ENCODE results near the gene TMEM97. TPM values are rescaled to one million over a fixed set of nuclear protein-coding genes. Genes with fewer than 3 reads are reported as not detected.

The TMEM97 gene
- total and polyA plus RNA-seq, 5 donors: 3.9 to 6.7 (median 5.8) TPM

GRCh38 chr17:28317099-28317965 is 1.7 kb upstream of the TMEM97 start:
- Histone ChIP-seq H3K4me1 (ENCODE audit: control insufficient read depth, insufficient read depth, low read length) (peaks cover 2% of the 10 kb centered on the region), H3K27ac (ENCODE audit: low read length) (no peak overlapping the region), H3K9me3 (ENCODE audit: control insufficient read depth, low read length) (no peaks in the 10 kb centered on the region), H3K27me3 (ENCODE audit: control insufficient read depth, insufficient read depth) (no peaks in the 10 kb centered on the region), H3K4me3 (ENCODE audit: low read length) (no peak overlapping the region)
- ATAC-seq (no peak), DNase-seq (no peak)
- intact Hi-C loops (cut with DNase I): no loop called here
- WGBS: 77% methylated on average over 21 of the region's 21 CpGs

DNA sequence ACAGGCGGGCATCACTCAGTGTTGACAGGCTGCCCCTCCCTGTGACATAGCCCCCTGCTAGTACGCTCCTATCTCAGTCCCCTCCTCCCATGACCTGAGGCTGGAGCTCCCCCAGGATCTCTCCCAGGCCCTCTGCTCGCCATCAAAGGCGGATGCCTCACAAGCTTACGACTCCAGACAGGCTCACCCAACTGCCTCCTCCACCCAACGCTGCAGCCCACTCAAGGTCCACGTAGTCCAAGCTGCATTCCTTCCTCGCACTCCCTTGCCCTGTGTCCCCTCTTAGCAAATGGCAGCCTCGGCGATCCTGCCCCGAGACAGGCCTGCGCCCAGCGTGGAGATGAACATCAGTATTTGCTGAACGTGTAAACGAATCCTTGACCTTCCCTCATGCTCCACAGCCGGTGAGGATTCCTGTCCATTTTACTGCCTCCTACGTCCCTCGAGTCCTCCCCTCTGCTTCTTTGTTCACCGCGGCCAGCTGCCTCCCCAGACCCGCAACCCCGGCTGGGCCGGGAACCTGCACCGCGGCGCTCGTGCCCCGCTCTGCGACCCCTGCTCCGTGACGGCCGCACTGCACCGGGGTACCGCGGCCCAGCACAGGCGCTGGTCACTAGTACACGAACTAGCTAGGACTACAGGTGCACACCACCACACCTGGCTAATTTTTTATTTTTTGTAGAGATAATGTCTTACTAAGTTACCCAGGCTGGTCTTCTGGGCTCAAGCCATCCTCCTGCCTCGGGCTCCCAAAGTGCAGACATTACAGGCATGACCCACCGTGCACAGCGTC is 838 bp upstream of the TMEM97 start:
- Histone ChIP-seq H3K4me3 (ENCODE audit: low read length) (peak overlapping the region; percentile 23), H3K9me3 (ENCODE audit: control insufficient read depth, low read length) (no peaks in the 10 kb centered on the region), H3K4me1 (ENCODE audit: control insufficient read depth, insufficient read depth, low read length) (peaks cover 2% of the 10 kb centered on the region), H3K27ac (ENCODE audit: low read length) (no peak overlapping the region), H3K27me3 (ENCODE audit: control insufficient read depth, insufficient read depth) (no peaks in the 10 kb centered on the region)
- DNase-seq (no peak), ATAC-seq (peak; percentile 4 to 16)
- 10% methylated on average over 40 of the region's 40 CpGs for WGBS
- intact Hi-C loops (cut with DNase I): no loop called here

DNA sequence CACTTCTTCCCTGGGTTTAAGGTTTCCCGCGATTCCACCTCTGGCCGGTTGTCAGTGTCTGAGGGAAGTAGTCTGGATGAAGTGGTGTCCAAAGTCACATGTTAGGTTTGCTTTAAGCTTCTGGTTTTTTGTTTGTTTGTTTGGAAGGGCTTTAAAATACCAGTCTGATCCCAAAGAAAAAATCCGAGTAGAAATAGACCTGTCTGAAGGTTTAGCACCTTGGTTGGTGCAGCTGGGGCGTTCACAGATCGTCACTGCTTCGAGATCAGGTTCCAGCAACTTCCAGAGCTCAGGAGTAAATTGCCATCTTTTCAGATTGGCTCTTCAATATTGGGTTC is 567 bp downstream of the TMEM97 start:
- Histone ChIP-seq H3K27me3 (ENCODE audit: control insufficient read depth, insufficient read depth) (no peaks in the 10 kb centered on the region), H3K9me3 (ENCODE audit: control insufficient read depth, low read length) (no peaks in the 10 kb centered on the region), H3K27ac (ENCODE audit: low read length) (no peak overlapping the region), H3K4me1 (ENCODE audit: control insufficient read depth, insufficient read depth, low read length) (peaks cover 2% of the 10 kb centered on the region), H3K4me3 (ENCODE audit: low read length) (peak overlapping the region; percentile 38)
- intact Hi-C loops (cut with DNase I): no loop called here
- DNase-seq: no peak
- no peak for ATAC-seq
- 2% methylated on average over 7 of the region's 7 CpGs for WGBS

- Histone ChIP-seq H3K27ac (ENCODE audit: low read length) (no peak overlapping the region), H3K4me3 (ENCODE audit: low read length) (no peak overlapping the region)
Observed at GRCh38 chr17:28320215-28321061, 1.4 kb downstream of the TMEM97 start.

DNA sequence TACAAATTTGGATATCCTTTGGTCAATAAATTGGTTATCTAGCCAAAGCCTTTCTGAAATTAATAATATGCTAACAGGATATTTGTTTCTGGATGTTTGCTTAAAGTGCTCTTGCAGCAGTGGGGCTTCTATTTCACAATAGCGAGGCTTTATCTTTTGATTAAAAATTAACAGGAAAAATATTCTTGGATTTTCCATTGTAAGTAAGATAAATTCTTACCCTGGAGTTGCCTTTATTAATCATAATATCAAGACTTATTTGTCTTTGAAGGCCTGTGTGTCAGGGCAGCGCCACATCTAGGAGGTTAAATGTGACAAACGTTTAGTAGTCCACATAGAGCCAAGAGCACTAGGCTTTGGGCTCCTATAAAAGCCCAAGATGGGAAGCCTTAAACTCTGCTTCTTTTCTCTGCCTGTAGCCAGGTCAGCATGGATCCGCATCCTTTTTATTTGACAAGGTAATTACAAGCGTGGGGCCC is 5.3 kb downstream of the TMEM97 start:
- Histone ChIP-seq H3K4me3 (ENCODE audit: low read length) (no peak overlapping the region), H3K27me3 (ENCODE audit: control insufficient read depth, insufficient read depth) (no peaks in the 10 kb centered on the region), H3K9me3 (ENCODE audit: control insufficient read depth, low read length) (no peaks in the 10 kb centered on the region), H3K27ac (ENCODE audit: low read length) (no peak overlapping the region), H3K4me1 (ENCODE audit: control insufficient read depth, insufficient read depth, low read length) (no peaks in the 10 kb centered on the region)
- intact Hi-C loops (cut with DNase I): no loop called here
- whole genome bisulfite sequencing: 82% methylated on average over 5 of the region's 5 CpGs
- DNase-seq: no peak
- no peak for ATAC-seq

More at GRCh38 chr17:28320215-28321061, 1.4 kb downstream of the TMEM97 start:
- no peak for DNase-seq
- intact Hi-C loops (cut with DNase I): no loop called here
- H3K27me3 ChIP-seq (ENCODE audit: control insufficient read depth, insufficient read depth): no peaks in the 10 kb centered on the region
- no peaks in the 10 kb centered on the region for H3K9me3 ChIP-seq (ENCODE audit: control insufficient read depth, low read length)
- H3K4me1 ChIP-seq (ENCODE audit: control insufficient read depth, insufficient read depth, low read length): peaks cover 2% of the 10 kb centered on the region
- no peak for ATAC-seq
- WGBS: 71% methylated on average over 8 of the region's 8 CpGs

GRCh38 chr17:28324781-28325180 is 5.8 kb downstream of the TMEM97 start:
- H3K4me1 ChIP-seq (ENCODE audit: control insufficient read depth, insufficient read depth, low read length): no peaks in the 10 kb centered on the region
- no peaks in the 10 kb centered on the region for H3K9me3 ChIP-seq (ENCODE audit: control insufficient read depth, low read length)
- no peak overlapping the region for H3K4me3 ChIP-seq (ENCODE audit: low read length)
- ATAC-seq (no peak), DNase-seq (no peak)
- 89% methylated on average over 3 of the region's 3 CpGs for WGBS
- no peaks in the 10 kb centered on the region for H3K27me3 ChIP-seq (ENCODE audit: control insufficient read depth, insufficient read depth)
- no peak overlapping the region for H3K27ac ChIP-seq (ENCODE audit: low read length)
- intact Hi-C loops (cut with DNase I): no loop called here

DNA sequence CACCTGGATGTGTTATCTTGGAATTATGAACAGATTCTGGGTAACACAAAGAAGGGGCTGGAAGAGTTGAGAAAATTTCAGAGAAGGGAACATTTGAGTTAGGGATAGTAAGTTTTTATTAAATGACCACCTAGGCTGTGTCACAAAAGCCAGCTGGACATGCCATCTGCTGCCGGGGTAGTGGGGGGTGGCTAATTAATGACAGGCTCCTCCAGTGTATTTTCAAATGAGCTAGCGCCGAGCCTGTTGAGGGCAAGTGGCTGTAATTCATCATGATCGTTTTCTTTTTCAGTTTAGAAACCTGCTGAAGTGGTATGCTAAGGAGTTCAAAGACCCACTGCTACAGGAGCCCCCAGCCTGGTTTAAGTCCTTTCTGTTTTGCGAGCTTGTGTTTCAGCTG is 6.2 kb downstream of the TMEM97 start:
- 83% methylated on average over 5 of the region's 5 CpGs for WGBS
- H3K27me3 ChIP-seq (ENCODE audit: control insufficient read depth, insufficient read depth): no peaks in the 10 kb centered on the region
- no peak overlapping the region for H3K4me3 ChIP-seq (ENCODE audit: low read length)
- DNase-seq (no peak), ATAC-seq (no peak)
- no peaks in the 10 kb centered on the region for H3K9me3 ChIP-seq (ENCODE audit: control insufficient read depth, low read length)
- no peaks in the 10 kb centered on the region for H3K4me1 ChIP-seq (ENCODE audit: control insufficient read depth, insufficient read depth, low read length)
- intact Hi-C loops (cut with DNase I): no loop called here
- no peak overlapping the region for H3K27ac ChIP-seq (ENCODE audit: low read length)

- no peak for DNase-seq
- intact Hi-C loops (cut with DNase I): no loop called here
- Histone ChIP-seq H3K4me3 (ENCODE audit: low read length) (no peak overlapping the region), H3K27ac (ENCODE audit: low read length) (no peak overlapping the region), H3K27me3 (ENCODE audit: control insufficient read depth, insufficient read depth) (no peaks in the 10 kb centered on the region), H3K4me1 (ENCODE audit: control insufficient read depth, insufficient read depth, low read length) (no peaks in the 10 kb centered on the region), H3K9me3 (ENCODE audit: control insufficient read depth, low read length) (no peaks in the 10 kb centered on the region)
- 93% methylated on average over 7 of the region's 7 CpGs for WGBS
- no peak for ATAC-seq
Observed at GRCh38 chr17:28326114-28326513, 7.1 kb downstream of the TMEM97 start.

GRCh38 chr17:28327031-28327607 is 8.1 kb downstream of the TMEM97 start:
- no peak overlapping the region for H3K27ac ChIP-seq (ENCODE audit: low read length)
- ATAC-seq (no peak), DNase-seq (no peak)
- 94% methylated on average over 9 of the region's 9 CpGs for WGBS
- no peaks in the 10 kb centered on the region for H3K27me3 ChIP-seq (ENCODE audit: control insufficient read depth, insufficient read depth)
- H3K4me3 ChIP-seq (ENCODE audit: low read length): no peak overlapping the region
- no peaks in the 10 kb centered on the region for H3K4me1 ChIP-seq (ENCODE audit: control insufficient read depth, insufficient read depth, low read length)
- intact Hi-C loops (cut with DNase I): no loop called here
- no peaks in the 10 kb centered on the region for H3K9me3 ChIP-seq (ENCODE audit: control insufficient read depth, low read length)

GRCh38 chr17:28327709-28328108 is 8.7 kb downstream of the TMEM97 start:
- H3K27me3 ChIP-seq (ENCODE audit: control insufficient read depth, insufficient read depth): no peaks in the 10 kb centered on the region
- DNase-seq (no peak), ATAC-seq (no peak)
- H3K4me1 ChIP-seq (ENCODE audit: control insufficient read depth, insufficient read depth, low read length): no peaks in the 10 kb centered on the region
- WGBS: 54% methylated on average over 3 of the region's 3 CpGs
- no peak overlapping the region for H3K4me3 ChIP-seq (ENCODE audit: low read length)
- intact Hi-C loops (cut with DNase I): no loop called here
- H3K9me3 ChIP-seq (ENCODE audit: control insufficient read depth, low read length): no peaks in the 10 kb centered on the region
- H3K27ac ChIP-seq (ENCODE audit: low read length): no peak overlapping the region

All from right cardiac atrium (tissue), 5 donors.